ENCODE results near the gene DHDH.
A peak's percentile ranks its signal among the peaks of the same experiment; 100 is the strongest.

The DHDH gene

DNA sequence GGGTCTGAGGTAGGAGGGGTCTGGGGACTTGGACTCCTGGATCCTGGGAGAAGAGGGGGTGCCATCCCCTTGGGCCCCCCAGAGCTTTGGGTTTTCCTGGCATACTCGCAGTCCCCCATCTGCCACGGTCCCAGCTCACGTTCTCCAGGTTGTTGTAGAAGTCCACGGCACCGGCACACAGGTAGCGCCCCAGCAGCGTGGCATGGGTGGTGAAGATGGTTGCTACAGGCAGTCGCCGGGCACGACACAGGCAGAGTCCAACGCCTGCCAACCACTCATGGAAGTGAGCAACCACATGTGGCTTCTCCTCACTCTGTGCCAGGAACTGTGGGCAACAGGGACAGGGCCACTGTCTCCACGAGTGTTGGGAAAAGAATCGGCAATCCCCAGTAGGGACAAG lies 52.2 kb downstream of the DHDH start:
- Mint-ChIP-seq H3K27ac (no peak overlapping the region), H3K36me3 (peaks cover 7% of the 10 kb centered on the region), H3K9me3 (ENCODE audit: low read depth) (no peaks in the 10 kb centered on the region), H3K27me3 (no peaks in the 10 kb centered on the region), H3K4me1 (ENCODE audit: low read depth) (peaks cover 16% of the 10 kb centered on the region), H3K4me3 (no peak overlapping the region)

DNA sequence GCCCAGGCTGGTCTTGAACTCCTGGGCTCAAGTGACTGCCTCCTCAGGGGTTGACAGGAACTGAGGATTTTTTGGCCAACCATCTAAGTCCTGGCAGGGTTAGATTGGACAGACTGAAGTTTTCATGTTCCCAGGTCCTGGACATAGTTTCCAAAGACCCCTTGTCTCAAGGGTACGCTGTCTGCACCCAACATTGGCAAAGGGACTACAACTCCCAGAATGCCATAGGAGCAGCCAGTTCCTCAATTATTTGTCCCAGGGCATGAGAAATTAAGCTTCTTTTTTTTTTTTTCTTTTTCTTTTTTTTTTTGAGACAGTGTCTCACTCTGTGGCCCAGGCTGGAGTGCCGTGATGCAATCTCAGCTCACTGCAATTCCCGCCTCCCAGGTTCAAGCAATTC lies 52.7 kb downstream of the DHDH start:
- Mint-ChIP-seq H3K9me3 (ENCODE audit: low read depth) (no peaks in the 10 kb centered on the region), H3K27me3 (no peaks in the 10 kb centered on the region), H3K36me3 (peaks cover 7% of the 10 kb centered on the region), H3K4me1 (ENCODE audit: low read depth) (peaks cover 16% of the 10 kb centered on the region), H3K27ac (no peak overlapping the region), H3K4me3 (no peak overlapping the region)

DNA sequence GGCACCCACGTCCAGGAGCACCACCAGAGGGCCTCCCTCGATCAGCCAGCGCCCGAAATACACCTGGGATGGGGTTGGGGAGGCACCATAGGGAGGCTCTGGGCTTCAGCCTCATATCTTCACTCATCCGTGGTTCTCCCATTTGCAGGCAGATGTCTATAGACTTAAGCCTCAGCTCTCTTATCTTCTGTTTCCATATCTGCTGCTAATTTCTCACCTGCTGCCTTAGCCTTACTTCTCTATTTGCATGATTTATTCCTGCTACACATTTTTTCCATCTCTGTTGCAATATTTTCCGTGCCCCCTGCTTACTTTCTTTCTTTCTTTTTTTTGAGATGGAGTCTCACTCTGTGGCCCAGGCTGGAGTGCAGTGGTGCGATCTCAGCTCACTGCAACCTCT lies 53.8 kb downstream of the DHDH start:
- H3K27ac Mint-ChIP-seq: peak overlapping the region; percentile 34
- H3K27me3 Mint-ChIP-seq: no peaks in the 10 kb centered on the region
- H3K36me3 Mint-ChIP-seq: peaks cover 7% of the 10 kb centered on the region

DNA sequence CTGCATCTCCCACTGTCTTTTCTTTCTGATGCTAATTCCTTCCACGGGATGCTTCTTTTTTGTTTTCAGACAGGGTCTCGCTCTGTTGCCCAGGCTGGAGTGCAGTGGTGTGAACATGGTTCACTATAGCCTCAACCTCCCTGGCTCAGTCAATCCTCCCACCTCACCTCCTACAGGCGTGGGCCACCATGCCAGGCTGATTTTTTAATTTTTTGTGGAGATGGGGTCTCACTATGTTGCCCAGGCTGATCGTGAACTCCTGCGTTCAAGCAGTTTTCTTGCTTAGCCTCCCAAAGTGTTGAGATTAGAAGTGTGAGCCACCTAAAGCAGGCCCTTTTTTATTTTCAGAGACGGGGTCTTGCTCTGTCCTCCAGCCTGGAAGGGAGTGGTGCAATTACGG lies 54.8 kb downstream of the DHDH start:
- Mint-ChIP-seq H3K4me3 (no peak overlapping the region), H3K4me1 (ENCODE audit: low read depth) (peaks cover 23% of the 10 kb centered on the region), H3K36me3 (peaks cover 5% of the 10 kb centered on the region), H3K27me3 (no peaks in the 10 kb centered on the region), H3K9me3 (ENCODE audit: low read depth) (no peaks in the 10 kb centered on the region), H3K27ac (no peak overlapping the region)

More for the DNA sequence above, 53.8 kb downstream of the DHDH start:
- Mint-ChIP-seq H3K4me3 (no peak overlapping the region), H3K9me3 (ENCODE audit: low read depth) (no peaks in the 10 kb centered on the region), H3K4me1 (ENCODE audit: low read depth) (peaks cover 21% of the 10 kb centered on the region)

DNA sequence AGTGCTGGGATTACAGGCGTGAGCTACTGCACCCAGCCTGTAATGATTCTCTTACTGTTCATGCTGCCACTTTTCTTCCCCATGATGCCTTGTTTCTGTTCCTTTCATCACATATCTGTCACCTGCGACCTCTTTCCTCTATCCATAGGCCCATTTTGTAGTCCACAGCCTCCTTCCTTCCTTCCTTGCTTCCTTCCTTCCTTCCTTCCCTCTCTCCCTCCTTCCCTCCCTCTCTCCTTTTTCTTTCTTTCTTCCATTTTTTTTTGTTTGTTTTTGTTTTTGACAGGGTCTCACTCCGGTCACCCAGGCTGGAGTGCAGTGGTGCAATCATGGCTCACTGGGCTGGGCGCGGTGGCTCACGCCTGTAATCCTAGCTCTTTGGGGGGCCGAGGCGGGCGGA lies 55.4 kb downstream of the DHDH start:
- H3K27me3 Mint-ChIP-seq: no peaks in the 10 kb centered on the region
- peaks cover 25% of the 10 kb centered on the region for H3K4me1 Mint-ChIP-seq (ENCODE audit: low read depth)
- no peaks in the 10 kb centered on the region for H3K9me3 Mint-ChIP-seq (ENCODE audit: low read depth)
- H3K4me3 Mint-ChIP-seq: no peak overlapping the region
- H3K27ac Mint-ChIP-seq: no peak overlapping the region
- peaks cover 5% of the 10 kb centered on the region for H3K36me3 Mint-ChIP-seq

DNA sequence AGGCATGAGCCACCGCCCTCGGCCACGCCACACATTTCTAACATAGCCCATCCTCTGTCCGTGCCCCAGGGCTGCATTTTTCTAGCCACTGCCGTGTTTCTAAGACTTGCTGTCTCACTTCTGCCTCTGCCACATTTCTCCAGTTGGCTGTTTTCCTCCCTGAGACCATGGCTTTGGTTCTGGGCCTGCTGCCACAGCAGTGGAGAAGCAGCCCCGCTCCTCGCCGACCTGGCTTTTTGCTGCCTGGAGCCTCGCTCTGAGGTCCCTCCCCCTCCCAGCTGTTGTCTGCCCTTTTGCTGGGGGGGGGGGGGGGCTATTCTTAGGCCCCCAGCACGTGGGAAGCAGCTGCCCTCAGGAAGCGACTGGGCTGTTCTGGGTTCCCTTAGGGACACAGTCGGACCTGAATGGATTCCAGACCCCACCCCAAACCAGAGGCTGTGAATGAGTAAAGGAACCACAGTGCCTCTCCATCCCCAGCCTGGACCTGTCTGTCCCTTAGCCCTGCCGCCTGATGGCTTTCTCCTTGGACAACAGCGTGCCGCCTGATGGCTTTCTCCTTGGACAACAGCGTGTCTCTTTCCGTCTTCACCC lies 56.3 kb downstream of the DHDH start:
- Mint-ChIP-seq H3K36me3 (peaks cover 5% of the 10 kb centered on the region), H3K4me1 (ENCODE audit: low read depth) (peaks cover 32% of the 10 kb centered on the region), H3K9me3 (ENCODE audit: low read depth) (no peaks in the 10 kb centered on the region), H3K27me3 (no peaks in the 10 kb centered on the region), H3K27ac (peak overlapping the region; percentile 78), H3K4me3 (no peak overlapping the region)

DNA sequence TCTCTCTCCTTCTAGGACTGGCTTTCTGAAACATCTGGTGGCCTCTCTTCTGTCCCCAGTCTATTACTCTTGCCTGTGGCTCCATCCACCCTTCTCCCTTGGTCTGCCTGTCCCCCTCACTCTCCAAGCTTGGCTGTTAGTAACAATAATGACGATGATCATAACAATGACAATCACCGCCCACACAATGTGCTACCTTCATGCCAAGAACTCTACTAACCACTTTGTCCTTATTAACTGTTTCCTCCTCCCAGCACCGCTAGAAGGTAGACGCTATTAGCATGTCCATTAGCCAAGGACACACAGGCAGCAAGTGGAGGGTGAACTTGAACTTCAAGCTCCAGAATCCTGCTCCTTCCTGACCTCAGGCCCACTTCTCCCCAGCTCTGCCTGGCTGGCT lies 56.9 kb downstream of the DHDH start:
- Mint-ChIP-seq H3K27me3 (no peaks in the 10 kb centered on the region), H3K36me3 (peaks cover 9% of the 10 kb centered on the region), H3K4me1 (ENCODE audit: low read depth) (peaks cover 37% of the 10 kb centered on the region), H3K4me3 (peak overlapping the region; percentile 35), H3K9me3 (ENCODE audit: low read depth) (no peaks in the 10 kb centered on the region), H3K27ac (peak overlapping the region; percentile 78)

DNA sequence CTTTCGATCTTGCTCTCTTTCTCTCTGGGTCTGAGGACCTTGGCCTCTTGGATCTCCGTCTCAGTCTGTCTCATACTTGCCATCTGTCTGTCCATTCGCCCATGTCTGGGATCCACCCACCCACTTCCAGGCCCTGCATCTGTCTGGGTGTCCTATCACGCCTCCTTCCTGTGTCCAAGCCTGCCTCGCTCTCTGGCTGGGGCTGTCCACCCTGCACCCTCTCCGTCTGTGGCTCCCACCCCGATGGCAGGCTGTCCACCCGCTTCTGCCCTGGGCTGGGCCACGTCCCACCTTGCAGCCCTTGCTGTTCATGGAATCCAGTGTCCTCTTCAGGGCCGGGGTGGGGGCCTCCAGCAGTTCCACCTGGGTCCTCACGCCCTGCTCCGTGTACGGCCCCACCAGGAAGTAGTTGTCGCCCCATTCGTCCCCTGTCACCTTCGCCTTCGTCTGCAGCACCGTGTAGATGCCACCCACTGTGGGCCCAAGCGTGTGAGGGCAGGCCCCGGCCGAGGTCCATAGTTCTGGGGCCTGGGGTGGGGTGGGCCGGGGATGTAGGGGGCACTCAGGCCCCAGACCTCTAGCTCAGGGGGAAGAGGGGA lies 57.6 kb downstream of the DHDH start:
- Mint-ChIP-seq H3K9me3 (ENCODE audit: low read depth) (no peaks in the 10 kb centered on the region), H3K27me3 (no peaks in the 10 kb centered on the region), H3K4me3 (no peak overlapping the region), H3K4me1 (ENCODE audit: low read depth) (peaks cover 37% of the 10 kb centered on the region), H3K27ac (no peak overlapping the region), H3K36me3 (peaks cover 9% of the 10 kb centered on the region)

DNA sequence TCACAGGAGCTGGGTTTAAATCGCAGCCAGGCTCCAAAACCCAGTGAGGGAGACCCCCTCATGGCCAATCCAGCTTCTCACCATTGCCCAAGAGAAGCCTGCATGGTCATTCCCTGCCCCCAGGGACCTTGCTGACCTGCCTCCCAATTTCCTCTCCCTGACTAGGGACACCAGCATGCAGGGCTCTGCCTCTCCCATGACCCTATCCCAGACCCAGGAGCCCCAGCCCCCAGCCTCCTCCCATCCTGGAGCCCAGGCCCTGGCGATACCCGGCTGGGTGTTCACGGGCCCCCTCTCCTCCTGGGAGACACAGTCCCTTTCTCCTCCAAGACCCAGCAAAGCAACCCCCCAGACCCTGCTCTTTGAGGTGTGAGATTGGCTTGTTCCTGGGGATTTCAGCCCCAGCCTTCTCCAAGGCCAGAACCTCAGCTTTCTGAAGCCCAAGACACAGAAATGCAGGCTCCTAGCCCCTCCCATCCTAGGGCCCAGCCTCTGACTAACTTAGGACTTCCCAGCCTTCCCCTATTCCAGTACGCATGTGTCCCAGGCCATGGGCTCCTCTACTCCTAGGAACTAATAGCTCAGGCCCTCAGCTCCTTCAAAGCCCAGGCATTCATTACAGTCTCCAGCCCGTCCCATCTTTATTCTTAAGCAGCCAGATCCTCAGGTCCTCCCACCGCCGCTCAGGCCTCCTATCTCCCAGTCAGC lies 58.5 kb downstream of the DHDH start:
- H3K9me3 Mint-ChIP-seq (ENCODE audit: low read depth): no peaks in the 10 kb centered on the region
- peak overlapping the region; percentile 97 for H3K4me3 Mint-ChIP-seq
- peaks cover 36% of the 10 kb centered on the region for H3K4me1 Mint-ChIP-seq (ENCODE audit: low read depth)
- peaks cover 9% of the 10 kb centered on the region for H3K36me3 Mint-ChIP-seq
- peak overlapping the region; percentile 98 for H3K27ac Mint-ChIP-seq
- H3K27me3 Mint-ChIP-seq: no peaks in the 10 kb centered on the region

DNA sequence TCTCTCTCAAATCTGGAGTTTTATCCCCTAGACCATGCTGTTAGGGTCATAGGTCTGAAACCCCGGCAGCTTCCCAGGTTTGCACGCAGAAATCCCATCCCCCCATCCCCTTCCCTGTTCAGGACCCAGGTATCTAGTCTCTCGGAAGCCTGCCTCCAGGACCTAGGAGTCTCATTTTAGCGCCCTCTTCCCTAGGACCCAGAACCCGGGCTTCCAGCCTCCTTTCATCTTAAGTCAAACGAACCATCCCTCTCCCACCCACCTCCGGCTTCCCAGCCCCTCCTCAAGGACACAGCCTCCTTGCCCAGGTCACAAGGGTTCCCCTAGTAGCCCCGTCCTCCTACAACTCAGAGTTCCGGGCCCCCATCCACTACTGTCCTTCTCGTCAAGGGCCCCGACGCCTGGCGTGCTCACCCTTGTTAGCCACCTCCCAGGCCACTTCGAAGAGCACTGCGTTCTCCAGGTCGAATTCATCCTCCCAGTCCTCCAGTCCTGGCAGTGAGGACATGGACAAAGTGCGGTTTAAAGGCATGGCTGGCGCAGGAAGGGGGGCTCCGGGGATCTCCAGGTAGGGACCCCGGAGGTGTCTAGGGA lies 59.2 kb downstream of the DHDH start:
- Mint-ChIP-seq H3K4me1 (ENCODE audit: low read depth) (peaks cover 34% of the 10 kb centered on the region), H3K27ac (peak overlapping the region; percentile 98), H3K4me3 (peak overlapping the region; percentile 97), H3K27me3 (no peaks in the 10 kb centered on the region), H3K9me3 (ENCODE audit: low read depth) (no peaks in the 10 kb centered on the region), H3K36me3 (peaks cover 9% of the 10 kb centered on the region)

DNA sequence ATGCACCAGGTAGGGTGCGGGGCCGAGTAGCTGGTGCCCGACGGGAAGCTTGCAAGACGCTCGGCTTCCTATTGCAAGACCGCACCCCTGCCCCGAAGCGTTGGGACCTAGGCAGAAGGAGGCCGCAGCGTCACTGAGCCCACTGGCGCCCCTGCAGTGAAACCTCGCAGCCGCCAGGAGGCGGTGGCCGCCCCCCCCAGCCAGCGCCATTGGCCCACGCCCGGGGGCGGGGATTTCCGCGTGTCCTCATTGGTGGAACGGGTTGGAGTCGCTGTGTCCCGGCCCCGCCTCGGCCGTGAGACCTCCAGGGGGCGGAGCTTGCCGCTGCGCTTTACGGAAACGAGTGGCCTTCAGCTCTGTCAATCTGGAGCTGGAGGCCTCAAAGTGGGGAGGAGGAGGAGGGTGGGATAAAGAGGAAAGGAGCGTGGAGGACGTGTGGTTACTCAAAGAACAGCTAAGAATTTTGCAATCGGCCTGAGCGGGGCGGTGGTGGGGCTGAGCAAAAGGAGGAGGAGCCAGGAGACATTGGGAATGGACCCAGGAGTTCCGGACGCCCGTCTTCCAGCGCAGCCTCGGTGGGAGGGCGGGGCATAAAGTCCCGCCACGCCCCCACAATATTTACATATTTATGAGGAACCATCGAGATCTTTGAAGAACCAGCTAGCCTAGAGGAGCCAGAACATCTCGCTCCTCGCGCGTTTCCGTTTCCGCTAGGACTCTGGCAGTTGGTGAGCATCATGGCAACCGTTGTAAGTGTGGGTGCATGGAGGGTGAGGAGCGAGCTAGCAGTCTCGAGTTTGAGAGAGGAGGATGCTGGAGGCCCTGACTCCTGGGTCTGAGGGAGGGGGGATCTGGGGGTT lies 59.9 kb downstream of the DHDH start, which contains the start of the genes GYS1 and RUVBL2:
GYS1 (minus strand) TSS at position 135 of the 860 bp plus-strand sequence. CDS start 197 bp downstream, outside the sequence.
RUVBL2 (plus strand) TSS at position 713 of the 860 bp plus-strand sequence; CDS start at position 738, 25 bp downstream.
- peaks cover 33% of the 10 kb centered on the region for H3K4me1 Mint-ChIP-seq (ENCODE audit: low read depth)
- peak within 1 kb of the TSS; percentile 97 for H3K4me3 Mint-ChIP-seq
- no peaks in the 10 kb centered on the region for H3K9me3 Mint-ChIP-seq (ENCODE audit: low read depth)
- H3K27me3 Mint-ChIP-seq: no peaks in the 10 kb centered on the region
- H3K27ac Mint-ChIP-seq: peak within 1 kb of the TSS; percentile 98
- H3K36me3 Mint-ChIP-seq: peaks cover 6% of the 10 kb centered on the region

DNA sequence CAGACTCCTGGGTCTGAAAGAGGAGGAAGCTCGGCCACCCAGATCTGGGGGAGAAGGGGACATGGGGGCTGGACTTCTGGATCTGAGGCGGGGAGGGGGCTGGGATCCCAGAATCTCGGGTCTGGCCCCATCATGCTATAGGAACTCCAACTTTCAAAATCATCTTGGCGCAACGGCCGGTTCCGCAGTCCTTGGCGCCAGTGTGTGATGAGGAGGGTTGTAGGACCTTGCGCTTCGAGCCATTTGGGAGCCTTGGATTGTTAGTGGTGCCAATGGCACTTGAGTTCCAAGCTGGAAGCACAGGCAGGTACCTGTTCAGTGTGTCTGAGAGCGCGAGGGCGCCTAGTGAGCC lies 60.5 kb downstream of the DHDH start:
- peaks cover 32% of the 10 kb centered on the region for H3K4me1 Mint-ChIP-seq (ENCODE audit: low read depth)
- no peaks in the 10 kb centered on the region for H3K27me3 Mint-ChIP-seq
- peaks cover 6% of the 10 kb centered on the region for H3K36me3 Mint-ChIP-seq
- H3K27ac Mint-ChIP-seq: peak overlapping the region; percentile 98
- H3K4me3 Mint-ChIP-seq: peak overlapping the region; percentile 97
- H3K9me3 Mint-ChIP-seq (ENCODE audit: low read depth): no peaks in the 10 kb centered on the region

Measured in activated naive CD8-positive, alpha-beta T cell (primary cell).